DND-41 (cell line): ENCODE data around the gene SPDYE6.

Experiments
- CTCF ChIP-seq: IDR thresholded peaks from 2 replicates; pipeline ENCODE4 v1.5.1; 2012; ENCODE audit warnings: borderline replicate concordance, low read length, moderate library complexity, mild to moderate bottlenecking; ENCODE audit not compliant: poor library complexity, severe bottlenecking; ENCODE audit errors: extremely low read depth
- EZH2 ChIP-seq: IDR thresholded peaks from 3 replicates; pipeline ENCODE4 v1.6.1; 2012; ENCODE audit warnings: borderline replicate concordance, low read depth, mild to moderate bottlenecking, moderate library complexity, low read length, inconsistent platforms; ENCODE audit not compliant: severe bottlenecking

GRCh38 chr7:102320181-102320580 lies 36.1 kb downstream of the SPDYE6 start:
- no peak for TF ChIP-seq CTCF
- TF ChIP-seq EZH2 = no peak
